Kidney tubule cell (primary cell): ENCODE results near the gene WDR5B.

ENCODE experiments used
- DNase-seq: peaks from one replicate; pipeline ENCODE4 v3.0.0-alpha.2; 2018; ENCODE audit warnings: low spot score

The WDR5B gene

GRCh38 chr3:122407946-122408345 lies 7.9 kb downstream of the WDR5B start:
- DNase-seq, result no peak

- DNase-seq, result no peak
Measured at GRCh38 chr3:122406198-122406597, 9.7 kb downstream of the WDR5B start.

DNA sequence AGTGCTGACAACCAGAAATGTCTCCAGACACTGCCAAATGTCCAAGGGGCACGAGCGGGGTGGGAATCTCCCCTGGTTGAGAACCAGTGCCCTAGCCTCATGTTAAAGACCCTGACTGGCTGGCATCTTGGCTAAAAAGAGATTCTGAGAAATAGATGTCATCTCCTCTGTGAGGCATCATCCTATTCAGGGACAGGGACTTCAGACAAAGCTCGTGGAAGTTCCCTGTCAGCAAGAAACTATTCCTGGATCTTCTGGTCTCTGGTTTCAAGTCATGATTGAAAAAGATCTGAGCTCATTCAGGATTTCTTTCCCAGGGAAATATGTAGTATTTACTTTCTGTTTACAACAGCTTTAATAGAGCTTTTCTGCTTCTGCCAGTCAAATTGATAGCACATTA lies 10.8 kb downstream of the WDR5B start:
- no peak for DNase-seq

DNA sequence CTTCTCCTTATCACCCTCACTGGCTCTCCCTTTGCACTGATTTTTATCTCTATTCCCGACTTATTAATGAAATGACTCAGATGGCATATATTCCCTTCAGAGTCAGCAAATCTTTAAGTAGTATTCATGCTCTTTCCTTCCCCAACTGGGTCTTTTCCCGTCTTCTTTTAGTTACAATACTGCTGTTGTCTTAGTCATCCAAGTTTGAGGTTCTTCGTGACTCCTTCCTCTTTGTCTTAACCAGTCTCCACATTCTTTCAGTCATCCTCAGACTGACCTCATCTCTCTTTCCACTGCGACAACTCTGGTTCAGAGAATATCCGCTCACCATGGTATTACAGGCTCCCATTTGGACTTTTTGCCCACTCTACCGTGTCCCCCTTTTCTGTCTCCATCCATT lies 12.4 kb downstream of the WDR5B start:
- DNase-seq, result peak; percentile 54

DNA sequence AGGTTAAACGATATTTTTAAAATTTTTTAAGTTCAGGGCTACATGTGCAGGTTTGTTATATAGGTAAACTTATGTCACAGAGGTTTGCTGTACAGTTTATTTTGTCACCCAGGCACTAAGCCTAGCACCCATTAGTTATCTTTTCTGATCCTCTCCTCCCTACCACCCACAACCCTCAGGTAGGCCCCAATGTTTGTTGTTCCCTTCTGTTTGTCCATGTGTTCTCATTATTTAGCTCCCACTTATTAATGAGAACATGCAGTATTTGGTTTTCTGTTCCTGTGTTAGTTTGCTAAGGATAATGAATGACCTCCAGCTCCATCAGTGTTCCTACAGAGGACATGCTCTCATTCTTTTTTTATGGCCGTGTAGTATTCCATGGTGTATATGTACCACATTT lies 16.9 kb downstream of the WDR5B start:
- DNase-seq, result no peak

DNA sequence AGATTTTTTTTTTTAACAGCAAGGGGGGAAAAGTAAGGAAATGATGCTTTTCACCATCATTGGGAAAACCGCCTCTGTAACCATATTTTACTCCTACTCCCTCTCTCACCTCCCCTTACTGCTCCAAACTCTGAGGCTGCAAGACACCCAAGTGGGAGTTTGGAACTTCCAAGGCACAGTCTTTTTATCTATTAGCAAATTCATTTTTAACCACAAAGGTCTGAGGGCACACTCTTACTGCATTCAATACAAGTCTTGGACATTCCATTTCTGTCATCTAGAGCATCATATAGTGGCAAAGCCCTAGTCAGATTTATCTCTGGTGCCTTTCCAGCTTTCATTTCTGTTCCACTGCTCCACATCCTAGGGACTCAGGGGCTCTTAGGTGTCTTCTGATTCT lies 18.7 kb downstream of the WDR5B start:
- no peak for DNase-seq

DNA sequence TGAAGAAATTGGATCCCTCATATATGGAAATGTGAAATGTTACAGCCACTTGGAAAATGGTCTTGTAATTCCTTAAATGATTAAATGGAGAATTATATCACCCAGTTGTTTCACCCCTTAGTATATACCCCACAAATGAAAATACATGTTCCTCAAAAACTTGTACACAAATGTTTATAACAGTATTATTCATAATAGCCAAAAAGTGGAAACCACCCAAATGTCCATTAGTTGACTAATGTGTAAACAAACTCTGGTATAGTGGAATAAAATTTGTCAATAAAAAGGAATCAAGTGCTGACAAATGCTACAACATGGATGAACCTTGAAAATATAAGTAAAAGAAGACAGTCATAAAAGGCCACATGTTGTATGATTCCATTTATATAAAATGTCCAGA lies 19.4 kb downstream of the WDR5B start:
- DNase-seq, result no peak

DNA sequence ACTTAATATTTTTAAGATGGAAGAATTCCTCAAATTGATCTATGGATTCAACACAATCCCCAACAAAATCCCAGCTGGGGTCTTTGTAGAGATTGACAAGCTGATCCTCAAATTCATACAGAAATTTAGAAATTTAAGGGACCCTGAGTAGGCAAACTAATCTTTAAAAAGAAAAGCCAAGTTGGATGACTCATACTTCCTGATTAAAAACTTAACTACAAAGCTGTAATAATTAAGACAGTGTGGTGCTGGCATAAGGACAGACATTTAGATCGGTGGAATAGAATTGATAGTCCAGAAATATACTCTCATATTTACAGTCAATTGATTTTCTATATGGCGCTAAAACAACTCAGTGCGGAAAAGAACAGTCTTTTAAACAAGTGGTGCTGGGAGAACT lies 20.3 kb downstream of the WDR5B start:
- no peak for DNase-seq

- no peak for DNase-seq
Measured at GRCh38 chr3:122394173-122394572, 21.7 kb downstream of the WDR5B start.

DNA sequence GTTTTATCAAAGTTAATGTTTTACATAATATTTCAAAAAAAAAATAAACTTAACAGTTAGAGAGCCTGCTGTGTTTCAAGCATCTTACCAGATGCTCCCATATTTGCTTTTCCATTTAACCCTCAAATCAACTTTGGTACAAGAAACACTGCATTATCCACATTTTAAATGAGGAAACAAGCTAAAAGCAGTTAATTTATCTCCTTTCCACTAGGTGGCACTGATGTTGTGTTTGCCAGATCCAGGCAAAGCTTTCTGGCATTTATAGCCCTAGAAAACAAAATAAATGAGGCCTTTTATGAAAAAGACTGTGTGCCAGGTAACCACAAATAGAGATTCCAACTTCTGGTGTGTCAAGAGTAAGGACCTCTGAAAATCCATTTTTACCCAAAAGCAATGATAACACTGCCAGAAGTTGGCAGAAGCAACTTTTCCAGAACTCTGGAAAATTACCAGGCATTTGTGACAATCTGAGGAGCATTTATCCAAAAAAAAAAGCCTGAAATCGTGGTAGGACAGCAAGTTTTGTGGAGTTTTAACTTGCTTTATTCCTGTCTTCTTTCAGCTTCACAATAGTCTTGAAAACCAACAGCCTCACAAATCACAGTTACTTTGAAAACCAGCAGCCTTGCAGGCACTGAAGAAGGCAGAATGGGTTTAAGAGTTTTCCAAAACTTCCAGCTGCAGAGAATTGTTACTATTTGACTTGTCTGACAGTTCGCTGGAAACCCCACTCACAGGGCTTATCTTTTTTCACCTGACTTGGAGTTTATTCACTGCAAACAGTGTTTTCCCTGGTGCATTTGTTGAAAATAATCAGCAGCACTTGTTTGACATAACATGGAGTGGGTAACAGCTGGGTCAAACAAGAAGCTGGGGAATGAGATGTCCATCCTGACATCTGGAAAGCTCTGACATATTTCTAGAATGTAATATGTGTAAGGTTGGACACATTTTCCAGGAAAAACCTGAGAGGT lies 22.7 kb downstream of the WDR5B start:
- peak; percentile 60 for DNase-seq

DNA sequence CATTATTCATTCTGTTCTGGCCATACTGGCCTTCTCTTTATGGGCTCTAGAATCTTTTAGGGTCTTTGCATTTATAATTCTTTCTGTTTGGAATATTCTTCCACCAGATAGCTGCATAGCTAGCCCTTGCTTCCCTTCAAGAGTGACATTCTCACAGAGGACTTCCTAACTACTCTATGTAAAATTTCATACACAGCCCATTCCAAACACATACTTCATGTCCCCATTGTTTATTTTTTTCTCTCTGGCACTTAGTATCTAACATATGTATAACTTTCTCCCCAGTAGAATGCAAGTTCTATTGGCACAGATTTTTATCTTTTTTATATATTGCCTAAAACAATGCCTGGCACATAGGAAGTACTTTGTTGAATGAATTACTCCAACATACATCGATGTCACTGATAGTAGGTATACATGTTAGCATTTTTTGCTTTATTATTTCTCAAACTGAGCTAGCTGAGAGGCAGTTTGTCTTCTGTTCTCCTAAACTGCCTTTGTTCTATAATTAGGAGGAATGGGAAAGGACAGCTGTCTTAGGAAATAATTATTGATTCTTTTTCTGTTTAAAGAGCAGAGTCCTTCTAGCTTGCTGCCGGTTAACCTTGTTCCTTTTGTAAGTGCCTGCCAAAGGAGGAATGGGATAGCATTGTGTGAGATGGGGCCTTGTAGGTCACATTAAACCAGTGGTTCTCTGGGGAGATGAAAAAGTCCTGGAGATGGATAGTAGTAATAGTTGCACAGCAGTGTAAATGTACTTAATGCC lies 24.0 kb downstream of the WDR5B start:
- DNase-seq, result no peak

DNA sequence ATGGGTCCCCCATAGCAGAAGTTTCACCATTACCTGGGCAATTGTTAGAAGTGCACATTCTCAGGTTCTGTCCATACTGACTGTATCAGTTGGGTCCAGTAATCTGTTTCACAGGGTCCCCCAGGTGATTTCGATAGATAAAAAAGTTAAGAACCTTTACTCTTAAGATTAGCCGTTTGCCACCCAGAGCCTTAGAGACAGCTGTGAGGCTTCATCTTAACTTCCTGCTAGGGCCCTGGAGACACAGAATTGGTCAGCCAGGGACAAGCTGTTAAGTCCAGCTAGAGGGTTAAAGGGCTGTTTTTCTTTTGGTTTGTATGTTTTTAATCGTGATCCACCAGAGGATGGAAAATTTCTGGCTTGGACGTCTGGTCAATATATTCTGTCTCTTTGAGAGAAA lies 25.2 kb downstream of the WDR5B start:
- no peak for DNase-seq

DNA sequence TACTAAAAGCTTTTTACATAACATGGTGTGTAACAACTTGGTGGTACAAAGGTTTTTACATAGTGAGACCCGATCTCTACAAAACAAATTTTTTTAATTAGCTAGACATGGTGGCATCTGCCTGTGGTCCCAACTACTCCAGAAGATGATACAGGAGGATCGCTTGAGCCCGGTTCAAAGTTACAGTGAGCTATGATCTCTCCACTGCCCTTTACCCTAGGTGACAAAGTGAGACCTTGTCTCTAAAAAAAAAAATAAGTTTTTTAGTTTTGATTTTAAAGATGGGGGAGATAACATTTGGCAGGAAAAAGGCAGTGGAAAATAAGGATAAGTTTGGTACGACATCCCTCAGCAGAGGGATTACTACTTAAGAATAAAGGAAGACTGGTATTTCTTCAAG lies 26.0 kb downstream of the WDR5B start:
- no peak for DNase-seq

GRCh38 chr3:122389197-122389596 lies 26.7 kb downstream of the WDR5B start:
- DNase-seq, result no peak

GRCh38 chr3:122387709-122388108 lies 28.2 kb downstream of the WDR5B start:
- DNase-seq, result no peak

DNA sequence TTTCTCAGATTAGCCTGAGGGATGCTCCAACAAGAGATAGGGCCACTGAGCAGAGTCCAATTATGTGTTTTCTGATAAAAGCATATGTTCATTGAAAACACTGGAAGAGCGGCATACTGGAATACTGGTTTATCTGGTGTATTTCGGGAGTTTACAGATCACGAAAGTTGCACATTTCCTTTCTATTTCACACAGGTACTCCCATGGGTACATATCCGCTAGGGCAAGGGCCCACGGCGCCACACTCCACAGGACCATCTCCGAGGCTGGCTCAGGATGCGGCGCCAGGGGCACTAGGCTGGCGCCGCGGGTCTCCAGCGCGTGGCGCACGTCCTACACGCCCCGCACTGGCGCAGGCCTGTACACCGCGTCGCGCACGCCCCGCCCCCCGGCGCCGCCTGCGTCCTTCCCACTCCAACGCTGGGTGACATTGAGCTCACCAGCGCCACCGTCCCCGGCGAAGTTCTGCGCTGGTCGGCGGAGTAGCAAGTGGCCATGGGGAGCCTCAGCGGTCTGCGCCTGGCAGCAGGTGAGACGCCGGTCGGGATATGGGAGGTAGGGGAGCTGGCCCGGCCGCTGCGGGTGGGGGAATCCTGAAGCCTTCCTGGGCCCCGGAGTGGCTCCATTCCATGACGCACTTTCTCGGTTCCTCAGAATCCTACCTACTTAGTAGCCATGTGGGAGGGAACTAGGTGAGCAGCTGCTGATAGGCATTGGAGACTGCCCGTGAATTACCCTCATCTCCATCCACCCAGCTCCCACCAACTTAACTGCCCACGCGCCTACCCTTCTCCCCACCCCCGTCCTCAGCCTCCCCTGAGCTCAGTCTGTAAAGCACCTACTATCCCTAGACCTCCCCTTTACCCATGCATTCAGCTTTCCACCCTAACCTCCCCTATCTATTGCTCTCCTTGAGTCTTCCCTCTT lies 31.8 kb downstream of the WDR5B start, which contains the start of gene FAM162A:
FAM162A (plus strand) TSS at position 412 of the 927 bp plus-strand sequence; CDS start at position 496, 84 bp downstream.
- peak; percentile 96 for DNase-seq

DNA sequence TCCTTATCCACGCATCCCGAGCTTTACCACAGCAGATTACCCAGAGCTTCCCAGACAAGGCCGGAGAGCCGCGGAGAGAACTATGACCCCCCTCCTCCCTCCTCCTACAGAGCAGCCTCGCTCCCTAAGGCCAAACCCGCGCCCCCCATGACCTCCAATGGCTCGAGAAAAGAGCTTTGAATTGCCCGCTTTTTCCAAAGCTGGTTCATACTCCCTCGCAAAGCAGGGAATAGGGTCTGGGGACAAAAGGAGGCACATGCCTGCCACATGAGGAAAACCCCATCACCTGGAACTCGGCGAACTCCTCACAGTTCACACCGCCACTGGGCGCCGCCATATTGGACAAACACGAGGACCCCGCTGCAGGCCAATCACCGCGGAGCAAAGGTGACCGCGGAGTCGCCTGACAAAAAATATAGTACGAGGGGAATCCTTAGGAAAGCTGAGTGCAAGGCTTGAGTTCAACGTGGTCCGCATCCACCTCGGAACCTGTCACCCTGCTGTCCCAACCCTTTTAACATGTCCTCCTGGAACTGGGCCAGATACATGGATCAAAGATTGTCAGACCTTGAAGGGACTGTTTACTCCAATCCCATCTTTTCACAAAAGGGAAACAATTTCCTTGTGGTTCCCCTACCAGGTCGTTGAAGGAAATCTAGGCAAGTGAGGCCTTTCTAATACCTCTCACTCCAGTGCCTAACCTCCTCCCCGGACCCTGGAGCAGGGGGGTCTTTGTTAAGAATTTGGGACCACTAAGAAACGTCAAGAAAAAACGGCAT lies 32.8 kb downstream of the WDR5B start, which contains the start of gene MIX23:
MIX23 (minus strand) TSS at position 344 of the 779 bp plus-strand sequence; CDS start at position 337, 7 bp downstream.
- peak; percentile 91 for DNase-seq

GRCh38 chr3:122377975-122378374 lies 37.9 kb downstream of the WDR5B start:
- DNase-seq, result no peak

GRCh38 chr3:122374034-122374433 lies 41.8 kb downstream of the WDR5B start:
- DNase-seq, result no peak

- peak; percentile 77 for DNase-seq
Measured at GRCh38 chr3:122366379-122366749, 49.5 kb downstream of the WDR5B start.
